Neutrophil (primary cell): ENCODE measurements around the gene DET1.

Experiments used
- H3K27ac ChIP-seq: fragments of 200-600 bp; sonication (generic); 2 replicates; pipeline ENCODE4 v1.5.1; 2016; ENCODE audit warnings: mild to moderate bottlenecking, moderate library complexity
- H3K27me3 ChIP-seq: fragments of 200-600 bp; sonication (generic); 2 replicates; pipeline ENCODE4 v1.6.0; 2016; ENCODE audit warnings: mild to moderate bottlenecking
- H3K36me3 ChIP-seq: fragments of 200-600 bp; sonication (generic); 2 replicates; pipeline ENCODE4 v1.5.1; 2017
- H3K4me1 ChIP-seq, 2 experiments: fragments of 200-600 bp in 1 of 2; sonication (generic) in 1 of 2; 1 replicate in 1 of 2; 2 replicates in 1 of 2; pipeline versions ENCODE4 v1.5.1 to v1.6.1; 2013 to 2016; ENCODE audit warnings: low read depth in 1 of 2, low read length in 1 of 2, mild to moderate bottlenecking in 1 of 2, moderate library complexity in 1 of 2; ENCODE audit not compliant: control insufficient read depth in 1 of 2, insufficient read depth in 1 of 2
- H3K4me3 ChIP-seq, 2 experiments: fragments of 200-600 bp in 1 of 2; sonication (generic) in 1 of 2; 1 replicate in 1 of 2; 2 replicates in 1 of 2; pipeline ENCODE4 v1.5.1; 2013 to 2016; ENCODE audit warnings: low read depth in 1 of 2, low read length in 1 of 2, mild to moderate bottlenecking in 1 of 2, moderate library complexity in 1 of 2
- H3K9me3 ChIP-seq: fragments of 200-600 bp; sonication (generic); 2 replicates; pipeline ENCODE4 v1.5.1; 2016
- TF ChIP-seq, protein P1 (sequence below): fragments of 200-600 bp; sonication (generic); IDR thresholded peaks from 2 replicates; pipeline ENCODE4 v1.5.1; 2016; ENCODE audit warnings: antibody characterized with exemption

The DET1 gene

DNA sequence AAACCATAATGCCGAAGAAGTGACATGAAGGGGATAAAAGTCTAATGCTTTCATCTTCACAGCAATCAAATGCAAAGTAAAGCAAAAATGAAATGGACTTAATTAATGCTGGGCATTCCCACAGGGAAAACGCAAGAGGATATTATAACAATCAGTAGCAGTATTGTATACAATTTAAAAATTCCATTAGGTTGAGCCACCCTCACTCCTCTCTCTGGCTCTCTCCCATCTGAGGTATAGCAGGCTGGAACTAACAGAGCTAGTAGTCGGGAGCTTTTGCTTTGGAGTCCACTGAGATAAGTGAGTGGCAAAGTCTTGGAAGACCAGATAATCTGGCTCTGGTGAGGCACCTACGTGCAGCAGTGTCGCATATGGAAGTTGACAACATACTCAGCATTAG, 33.9 kb downstream of the DET1 start:
- no peaks in the 10 kb centered on the region for H3K9me3 ChIP-seq
- TF ChIP-seq, protein P1, sequence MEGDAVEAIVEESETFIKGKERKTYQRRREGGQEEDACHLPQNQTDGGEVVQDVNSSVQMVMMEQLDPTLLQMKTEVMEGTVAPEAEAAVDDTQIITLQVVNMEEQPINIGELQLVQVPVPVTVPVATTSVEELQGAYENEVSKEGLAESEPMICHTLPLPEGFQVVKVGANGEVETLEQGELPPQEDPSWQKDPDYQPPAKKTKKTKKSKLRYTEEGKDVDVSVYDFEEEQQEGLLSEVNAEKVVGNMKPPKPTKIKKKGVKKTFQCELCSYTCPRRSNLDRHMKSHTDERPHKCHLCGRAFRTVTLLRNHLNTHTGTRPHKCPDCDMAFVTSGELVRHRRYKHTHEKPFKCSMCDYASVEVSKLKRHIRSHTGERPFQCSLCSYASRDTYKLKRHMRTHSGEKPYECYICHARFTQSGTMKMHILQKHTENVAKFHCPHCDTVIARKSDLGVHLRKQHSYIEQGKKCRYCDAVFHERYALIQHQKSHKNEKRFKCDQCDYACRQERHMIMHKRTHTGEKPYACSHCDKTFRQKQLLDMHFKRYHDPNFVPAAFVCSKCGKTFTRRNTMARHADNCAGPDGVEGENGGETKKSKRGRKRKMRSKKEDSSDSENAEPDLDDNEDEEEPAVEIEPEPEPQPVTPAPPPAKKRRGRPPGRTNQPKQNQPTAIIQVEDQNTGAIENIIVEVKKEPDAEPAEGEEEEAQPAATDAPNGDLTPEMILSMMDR = no peak
- H3K27me3 ChIP-seq = no peaks in the 10 kb centered on the region
- H3K36me3 ChIP-seq = peaks cover 39% of the 10 kb centered on the region
- H3K4me1 ChIP-seq = no peaks in the 10 kb centered on the region
- no peak overlapping the region for H3K4me3 ChIP-seq
- H3K27ac ChIP-seq = no peak overlapping the region

- Histone ChIP-seq H3K9me3 (no peaks in the 10 kb centered on the region), H3K4me3 (no peak overlapping the region), H3K27me3 (no peaks in the 10 kb centered on the region), H3K36me3 (peaks cover 39% of the 10 kb centered on the region), H3K4me1 (no peaks in the 10 kb centered on the region), H3K27ac (no peak overlapping the region)
- TF ChIP-seq, protein P1 = no peak
Measured at GRCh38 chr15:88512078-88512477, 34.4 kb downstream of the DET1 start.

DNA sequence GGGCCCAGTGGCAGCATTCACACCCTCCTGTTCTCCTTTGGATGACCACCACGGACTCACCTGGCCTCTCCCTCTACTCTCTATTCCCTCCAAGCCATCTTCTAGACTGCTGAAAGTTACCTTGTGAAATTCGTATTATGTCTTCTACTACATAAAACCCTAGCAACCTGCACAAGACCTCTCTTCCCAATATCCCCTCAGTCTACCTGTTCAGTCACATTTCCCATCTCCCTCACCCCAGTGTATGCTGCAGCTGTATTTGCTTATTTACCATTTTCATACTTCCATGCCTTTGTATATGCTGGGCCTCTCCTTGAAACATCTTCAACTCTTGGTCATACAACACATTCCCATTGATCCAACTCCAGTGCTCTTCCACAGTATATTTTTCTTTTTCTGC, 35.3 kb downstream of the DET1 start:
- H3K9me3 ChIP-seq = no peaks in the 10 kb centered on the region
- TF ChIP-seq, protein P1 = no peak
- no peak overlapping the region for H3K4me3 ChIP-seq
- no peak overlapping the region for H3K27ac ChIP-seq
- H3K4me1 ChIP-seq = no peaks in the 10 kb centered on the region
- H3K27me3 ChIP-seq = no peaks in the 10 kb centered on the region
- peaks cover 39% of the 10 kb centered on the region for H3K36me3 ChIP-seq

DNA sequence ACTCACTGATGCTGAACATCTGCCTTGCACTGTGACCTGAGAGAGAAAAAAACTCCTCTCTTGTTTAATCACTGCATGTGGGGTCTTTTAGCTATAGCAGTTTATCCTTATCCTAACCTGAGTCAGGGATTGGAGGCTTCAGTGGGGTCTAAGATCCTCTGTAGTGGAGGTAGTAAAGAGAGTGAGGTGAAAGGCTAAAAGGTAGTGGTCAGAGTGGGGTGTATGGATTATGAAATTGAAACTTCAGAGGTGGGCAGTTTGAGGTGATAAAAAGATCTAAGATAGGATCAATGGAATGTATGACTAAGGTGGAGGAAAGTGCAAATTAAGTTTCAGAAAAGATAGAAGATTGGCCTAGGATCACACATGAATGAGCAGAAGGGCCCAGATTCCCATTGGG, 36.5 kb downstream of the DET1 start:
- H3K27me3 ChIP-seq = no peaks in the 10 kb centered on the region
- no peak overlapping the region for H3K27ac ChIP-seq

DNA sequence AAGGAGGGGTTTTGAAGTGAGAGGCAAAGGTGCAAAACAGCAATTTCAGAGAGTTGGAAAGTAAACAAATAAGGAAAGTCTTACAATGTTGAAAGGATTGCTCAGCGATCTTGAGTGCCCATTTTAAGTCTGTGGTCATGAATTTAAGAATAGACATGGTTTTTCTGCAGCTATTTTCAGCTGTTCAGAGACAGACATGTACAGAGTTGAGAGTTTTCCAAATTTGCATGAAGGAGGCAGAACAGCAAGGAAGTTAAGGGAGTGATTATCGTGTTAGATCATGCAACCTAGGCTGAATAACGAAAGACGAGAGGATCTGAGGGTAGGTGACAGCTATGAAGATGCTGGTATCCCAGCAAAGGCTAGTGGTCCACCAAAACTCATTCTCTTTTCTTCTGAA, 37.2 kb downstream of the DET1 start:
- Histone ChIP-seq H3K4me3 (no peak overlapping the region), H3K36me3 (peaks cover 39% of the 10 kb centered on the region), H3K9me3 (no peaks in the 10 kb centered on the region), H3K27ac (no peak overlapping the region), H3K4me1 (peaks cover 8 to 11% of the 10 kb centered on the region in 2 experiments), H3K27me3 (no peaks in the 10 kb centered on the region)
- TF ChIP-seq, protein P1 = no peak

More for the DNA sequence above, 36.5 kb downstream of the DET1 start:
- H3K4me3 ChIP-seq = no peak overlapping the region
- peaks cover 8 to 9% of the 10 kb centered on the region in 2 experiments for H3K4me1 ChIP-seq
- no peaks in the 10 kb centered on the region for H3K9me3 ChIP-seq
- H3K36me3 ChIP-seq = peaks cover 39% of the 10 kb centered on the region
- TF ChIP-seq, protein P1 = no peak

DNA sequence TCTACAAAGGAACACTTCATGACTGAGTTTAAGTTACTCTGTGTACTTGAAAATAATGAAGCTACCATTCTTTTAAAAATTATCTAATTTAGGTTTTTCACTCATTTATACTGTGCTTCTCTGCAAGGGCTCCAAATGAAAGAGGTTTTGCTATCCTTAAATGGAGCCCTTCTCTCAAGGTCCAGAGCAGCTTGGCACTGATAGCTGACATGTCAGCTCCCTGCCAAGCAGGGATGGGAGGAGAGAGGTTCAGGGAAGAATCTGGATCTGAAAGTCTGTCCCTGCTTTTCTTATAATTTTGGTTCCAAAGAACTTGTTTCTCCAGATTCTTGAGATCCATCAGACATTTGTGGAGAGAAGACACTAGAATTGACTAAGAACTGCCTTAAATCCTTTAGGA, 39.9 kb downstream of the DET1 start:
- no peak overlapping the region for H3K4me3 ChIP-seq
- no peaks in the 10 kb centered on the region for H3K9me3 ChIP-seq
- no peak overlapping the region for H3K27ac ChIP-seq
- peaks cover 26% of the 10 kb centered on the region for H3K36me3 ChIP-seq
- H3K27me3 ChIP-seq = no peaks in the 10 kb centered on the region
- TF ChIP-seq, protein P1 = no peak
- H3K4me1 ChIP-seq = peaks cover 8 to 11% of the 10 kb centered on the region in 2 experiments
